ENCODE data around the gene POMT2.

POMT2 gene

DNA sequence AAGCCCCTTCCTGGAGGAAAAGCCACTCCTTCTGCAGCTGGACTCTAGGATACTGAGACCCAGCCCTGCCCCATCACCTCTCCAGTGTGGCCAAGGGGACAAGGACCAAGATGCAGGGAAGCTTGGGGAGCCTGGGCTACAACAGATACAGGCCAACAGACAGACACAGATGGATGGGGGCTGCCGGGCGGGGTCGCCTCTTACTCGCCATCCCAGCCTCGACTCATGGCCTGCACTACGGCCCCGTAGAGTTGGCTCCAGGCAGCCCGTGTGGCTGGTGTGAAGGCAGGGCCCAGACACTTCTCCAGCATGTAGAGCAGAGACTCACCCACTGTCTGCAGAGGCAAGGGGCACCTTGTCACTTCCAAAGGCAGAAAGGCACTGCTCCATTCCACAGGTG is 54.3 kb downstream of the POMT2 start:
- no peak for DNase-seq

DNA sequence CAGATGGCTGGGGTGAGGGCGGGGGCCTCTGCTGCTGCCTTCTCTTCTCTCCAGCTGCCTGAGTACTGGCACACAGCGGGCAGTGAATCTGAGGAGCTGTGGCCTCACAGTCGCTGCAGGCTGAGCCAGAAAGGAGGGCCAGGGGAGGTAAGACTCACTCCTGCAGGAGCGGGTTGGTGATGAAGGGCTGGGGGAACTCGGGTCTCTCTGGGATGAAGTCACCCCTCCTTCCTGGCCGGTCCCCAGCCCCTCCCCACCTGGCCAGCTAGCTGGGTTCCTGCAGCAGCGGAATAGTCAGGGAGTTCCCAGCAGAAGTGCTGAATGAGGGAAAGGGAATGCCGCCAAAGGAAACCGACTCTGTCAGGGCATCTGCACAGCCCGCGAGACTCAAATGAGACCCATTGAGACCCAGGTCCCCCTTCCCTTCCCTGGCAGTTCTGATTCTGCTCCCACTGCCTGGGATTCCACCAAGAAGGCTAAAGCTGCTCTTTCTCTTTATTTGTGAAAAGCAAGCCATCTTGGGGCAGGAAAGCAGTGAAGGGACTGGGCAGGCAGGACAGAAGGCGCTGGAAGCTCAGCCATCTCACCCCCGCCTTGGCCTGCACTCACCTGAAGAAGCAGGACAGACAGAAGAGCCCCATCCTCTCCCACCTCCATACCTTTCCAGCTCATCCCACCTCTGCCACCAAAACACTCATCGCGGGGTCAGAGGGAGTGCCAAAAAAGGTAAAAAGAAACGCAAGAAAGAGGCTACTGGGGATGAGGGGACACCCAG is 54.9 kb downstream of the POMT2 start:
- DNase-seq, result no peak

DNA sequence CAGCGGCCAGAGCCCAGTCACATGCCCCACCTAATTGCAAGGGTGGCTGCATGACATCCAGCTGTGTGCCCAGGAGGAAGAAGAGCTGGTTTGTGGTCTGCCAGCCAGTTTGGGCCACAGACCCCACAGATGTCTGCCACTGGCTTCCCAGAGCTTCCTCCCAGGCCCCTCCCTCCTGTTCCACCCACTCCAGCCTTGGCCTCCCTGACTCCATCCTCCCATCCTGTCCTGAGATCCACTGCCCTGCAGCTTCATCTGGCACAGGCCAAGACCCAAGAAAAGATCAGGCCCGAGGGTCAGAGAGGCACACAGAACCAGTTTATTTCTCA is 55.5 kb downstream of the POMT2 start:
- DNase-seq, result no peak

DNA sequence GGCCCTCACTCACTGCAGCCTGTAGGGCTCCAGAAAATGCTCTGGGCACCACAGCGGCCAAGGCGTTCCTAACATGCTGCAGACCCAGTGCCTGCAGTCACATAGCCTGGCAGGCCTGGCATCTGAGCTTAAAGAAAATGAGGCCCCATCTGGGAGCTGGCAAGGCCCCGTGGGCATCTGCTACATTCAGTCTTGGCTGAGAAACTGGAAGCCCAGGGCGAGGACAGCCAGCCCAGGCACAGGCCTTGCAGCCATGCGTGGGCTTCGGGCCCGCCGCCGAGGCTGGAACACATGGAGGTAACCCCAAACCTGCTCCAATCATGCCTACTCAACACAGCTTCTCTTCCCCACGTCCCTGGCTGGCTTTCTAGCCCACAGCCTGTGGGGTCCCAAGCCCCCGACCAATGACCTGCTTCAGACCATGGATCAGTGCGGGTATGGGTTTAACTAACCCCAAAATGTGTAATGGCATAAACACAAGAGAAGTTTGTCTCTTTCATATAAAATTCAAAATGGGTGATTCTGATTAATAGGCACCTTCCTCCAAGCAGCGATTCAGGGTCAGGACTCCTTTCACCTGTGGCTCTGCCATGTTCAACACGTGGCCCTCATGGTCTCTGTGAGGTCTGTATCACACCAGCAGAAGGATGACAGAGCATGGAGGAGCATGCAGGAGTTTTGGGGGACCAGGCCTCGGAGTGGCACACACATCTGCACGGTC is 56.1 kb downstream of the POMT2 start:
- no peak for DNase-seq

DNA sequence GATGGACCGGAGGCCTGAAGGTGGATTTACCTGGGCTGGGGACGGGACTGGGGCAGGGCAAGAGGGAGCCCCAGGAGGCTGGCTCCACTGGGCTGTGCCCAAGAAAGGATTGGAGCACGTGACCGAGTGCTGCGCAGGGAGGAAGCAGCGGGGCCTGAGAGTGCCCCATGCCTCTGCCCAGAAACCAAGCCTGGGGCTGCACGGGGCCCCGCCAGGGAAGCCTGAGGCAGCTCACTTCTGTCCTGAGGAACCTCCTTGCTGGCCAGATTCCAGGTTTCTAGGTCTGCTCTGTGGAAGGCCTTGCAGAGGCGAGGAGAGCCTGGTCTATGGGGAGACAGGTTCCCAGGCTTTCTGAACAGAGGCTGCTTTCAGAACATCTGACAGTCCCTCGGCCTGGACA is 60.1 kb downstream of the POMT2 start:
- DNase-seq, result no peak

DNA sequence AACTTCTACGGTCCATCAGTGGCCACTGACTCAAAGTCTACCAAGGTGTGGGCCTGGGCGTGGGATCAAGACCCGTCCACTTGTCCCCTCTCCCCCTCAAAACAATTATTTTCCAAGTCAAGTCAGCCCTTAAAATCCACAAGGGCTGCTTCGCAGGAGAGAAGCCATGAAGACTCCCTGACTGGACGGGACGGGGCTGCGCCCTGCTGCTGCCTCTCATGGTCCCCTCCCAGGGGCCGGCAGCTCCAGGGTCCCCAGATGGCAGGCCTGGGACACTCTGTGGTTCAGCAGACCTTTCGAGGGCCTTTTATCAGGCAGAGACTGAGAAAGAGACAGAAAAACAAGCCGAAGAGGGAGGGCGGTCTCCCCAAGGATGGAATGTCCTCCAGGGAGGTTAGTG is 60.5 kb downstream of the POMT2 start:
- no peak for DNase-seq

DNA sequence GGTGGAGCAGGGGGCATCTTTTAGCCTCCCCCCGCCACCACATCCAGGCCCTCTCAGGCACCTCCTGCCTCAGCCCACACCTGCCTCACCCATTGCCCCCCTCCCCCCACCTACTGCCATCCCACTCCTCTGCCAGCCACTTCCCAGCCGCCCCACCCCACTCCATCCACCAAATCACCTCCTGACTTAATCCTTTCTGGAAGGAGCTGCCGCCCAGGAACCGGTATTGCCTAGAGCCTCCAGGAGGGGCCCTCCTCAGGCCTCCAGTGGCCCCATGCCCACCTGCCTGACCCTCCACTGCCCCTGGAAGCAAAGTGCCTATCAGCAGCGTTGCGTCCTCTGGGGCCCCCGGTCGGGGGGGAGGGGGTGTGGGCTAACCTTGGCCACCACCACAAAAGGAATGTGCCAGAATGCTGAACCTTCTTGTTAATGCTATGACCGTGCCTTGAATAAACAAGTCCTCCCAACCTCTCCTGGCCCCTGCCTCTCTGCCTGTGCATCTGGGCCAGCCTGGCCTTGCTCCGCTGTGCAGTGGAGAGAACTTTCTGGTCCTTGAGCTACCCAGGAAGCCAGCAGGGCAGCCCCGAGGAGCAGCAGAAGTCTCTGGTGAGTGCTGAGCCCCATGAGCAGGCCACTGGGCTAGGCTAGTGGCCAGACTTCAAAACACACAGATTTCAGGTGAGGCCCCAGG is 61.5 kb downstream of the POMT2 start:
- no peak for DNase-seq

DNA sequence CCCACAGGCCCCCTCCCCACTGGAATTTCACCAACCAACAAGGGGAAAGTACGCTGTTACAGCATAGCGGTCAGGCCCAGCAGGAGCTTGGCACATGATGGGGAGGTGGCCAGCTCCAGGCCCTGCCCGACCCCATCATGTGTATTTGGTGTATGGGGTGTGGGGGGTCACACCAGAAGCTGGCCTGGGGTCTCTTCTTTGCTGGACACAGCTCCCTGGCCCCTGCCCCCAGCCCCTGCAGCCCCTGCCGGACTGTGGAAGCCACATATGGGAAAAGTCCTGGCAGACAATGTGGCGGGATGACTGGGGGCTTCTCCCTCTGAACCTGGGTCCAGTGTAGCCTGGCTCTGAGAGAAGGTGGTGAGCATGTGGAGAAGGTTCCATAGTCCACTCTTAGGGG is 62.1 kb downstream of the POMT2 start:
- DNase-seq, result no peak

DNA sequence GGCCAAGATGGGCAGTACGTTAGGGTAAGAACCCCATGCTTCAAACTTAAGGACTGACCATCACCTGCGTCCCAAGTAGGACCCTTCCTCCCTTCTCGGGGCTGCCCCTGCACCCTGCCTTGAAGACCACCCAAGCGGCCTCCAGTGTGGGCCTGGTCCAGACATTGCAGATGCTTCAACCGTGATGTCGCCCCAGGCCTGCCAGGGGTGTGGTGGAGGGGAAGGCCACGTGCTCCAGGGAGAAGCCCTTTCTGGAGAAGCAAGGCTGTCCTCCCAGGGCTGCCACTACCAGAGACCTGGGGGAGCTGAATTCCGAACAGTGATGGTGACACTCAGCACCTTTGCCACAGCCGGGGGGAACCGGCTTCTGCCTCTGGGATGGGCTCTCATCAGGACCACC is 63.0 kb downstream of the POMT2 start:
- no peak for DNase-seq

DNA sequence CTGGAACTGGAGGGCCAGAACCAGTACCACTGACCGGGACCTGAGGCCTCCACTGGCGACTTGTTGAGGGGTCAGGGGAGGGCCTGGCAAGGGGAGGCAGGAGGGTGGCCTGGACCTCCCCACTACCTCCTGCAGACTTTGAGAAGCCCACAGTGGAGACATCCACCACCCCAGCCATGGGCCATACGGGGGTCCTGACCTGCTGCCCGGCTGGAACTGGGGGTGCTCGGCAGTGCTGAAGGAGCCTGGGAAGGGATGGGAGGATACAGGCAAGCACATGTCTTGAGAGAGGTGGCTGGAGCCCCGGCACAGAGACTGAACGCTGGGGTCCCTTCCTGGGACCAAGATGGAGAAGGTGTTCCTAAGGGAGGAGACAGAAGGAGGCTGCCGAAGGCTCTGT is 64.0 kb downstream of the POMT2 start:
- DNase-seq, result no peak

DNA sequence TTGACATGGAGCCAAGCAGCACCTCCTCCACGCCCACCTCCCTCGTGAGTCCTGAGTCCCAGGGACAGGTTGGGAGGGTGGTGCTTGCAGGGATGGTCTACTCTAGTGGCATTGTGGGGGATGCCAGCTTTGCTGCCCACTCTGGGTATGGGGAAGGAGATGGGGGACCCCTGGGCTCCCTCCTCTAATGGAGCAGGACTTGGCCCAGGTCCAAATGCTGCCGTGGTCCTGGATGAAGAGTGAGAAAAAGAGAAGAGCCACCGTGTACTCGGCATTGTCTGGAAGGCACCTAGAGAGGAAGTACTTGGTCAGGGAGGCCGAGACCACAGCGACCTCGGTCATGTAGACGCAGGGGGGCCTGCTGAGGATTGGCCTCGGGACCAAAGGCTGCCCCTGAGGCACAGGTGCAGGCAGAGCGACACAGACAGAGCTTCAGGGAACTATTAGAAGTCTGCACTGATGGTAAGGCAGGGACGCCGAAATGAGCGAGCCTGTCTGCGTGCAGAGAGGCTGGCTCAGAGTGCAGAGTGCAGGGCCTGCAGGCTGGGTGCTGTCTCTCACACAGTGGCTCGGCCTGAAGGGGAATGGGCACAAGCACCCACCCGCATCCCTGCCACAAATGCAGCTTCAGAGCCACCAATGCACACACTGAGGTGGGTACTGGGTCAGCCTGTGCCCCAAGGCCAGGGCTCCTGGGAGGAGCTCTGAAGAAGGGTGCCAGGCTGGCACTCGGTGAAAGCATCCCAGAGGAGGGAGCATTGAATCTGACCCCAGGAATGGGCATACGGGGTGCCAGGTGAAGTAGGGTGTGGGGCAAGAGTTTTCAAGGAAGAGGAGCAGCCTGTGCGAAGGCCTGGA is 67.1 kb downstream of the POMT2 start:
- no peak for DNase-seq

DNA sequence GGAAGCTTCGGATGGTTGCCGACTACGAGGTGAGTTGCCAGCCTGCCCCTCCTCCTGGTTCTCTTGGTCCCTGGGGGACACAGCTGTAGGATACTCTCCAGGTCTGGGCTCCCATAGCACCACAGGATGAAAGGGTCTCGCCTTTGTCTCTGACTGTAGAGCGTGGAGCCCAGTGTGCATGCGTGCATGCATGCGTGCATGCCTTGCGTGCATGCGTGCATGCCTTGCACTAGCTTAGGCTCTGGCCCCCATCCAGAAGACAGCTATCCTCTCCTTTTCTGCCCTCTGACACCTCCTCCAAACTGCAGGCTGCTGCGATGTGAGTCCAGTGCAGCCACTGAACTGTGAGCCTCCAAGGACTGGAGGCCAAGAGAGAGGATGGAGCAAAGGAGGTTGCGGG is 68.8 kb downstream of the POMT2 start:
- DNase-seq, result no peak

DNA sequence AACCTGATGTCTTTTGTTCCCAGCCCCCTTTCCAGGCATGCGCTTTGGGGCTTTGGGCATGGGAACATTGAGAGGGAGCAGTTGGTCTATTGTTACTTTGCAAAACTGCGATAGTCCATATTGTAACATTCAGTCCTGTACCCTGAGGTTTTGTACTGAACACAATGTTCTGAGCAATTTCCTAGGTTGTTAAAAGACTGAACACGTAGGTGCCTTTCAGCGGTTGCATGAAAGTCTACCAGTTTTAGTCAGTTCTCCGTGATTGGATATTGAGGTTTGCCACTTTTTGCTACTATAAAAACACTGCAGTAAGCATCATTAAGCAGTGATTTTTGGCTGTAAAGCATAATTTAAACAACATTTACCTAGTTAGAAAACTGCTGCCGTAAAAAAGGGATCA is 69.8 kb downstream of the POMT2 start:
- no peak for DNase-seq

DNA sequence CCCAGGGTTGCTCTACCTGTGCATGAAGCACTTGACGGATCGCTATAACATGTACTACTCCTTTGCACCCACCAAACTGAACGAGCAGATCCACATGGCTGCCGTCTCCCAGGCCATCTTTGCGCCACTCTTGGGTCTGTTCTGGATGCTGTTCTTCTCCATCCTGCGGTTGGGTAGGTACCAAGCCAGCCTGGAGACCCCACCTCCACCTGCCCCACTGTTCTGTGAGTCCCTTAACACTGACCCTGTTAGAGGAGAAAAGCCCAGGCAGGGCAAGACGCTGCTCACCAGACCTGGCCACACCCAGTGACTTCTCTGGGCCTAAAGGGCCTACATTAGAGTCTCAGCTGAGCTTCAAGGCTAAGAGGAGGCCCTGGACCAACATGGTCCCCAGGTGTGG is 71.4 kb downstream of the POMT2 start:
- no peak for DNase-seq

DNA sequence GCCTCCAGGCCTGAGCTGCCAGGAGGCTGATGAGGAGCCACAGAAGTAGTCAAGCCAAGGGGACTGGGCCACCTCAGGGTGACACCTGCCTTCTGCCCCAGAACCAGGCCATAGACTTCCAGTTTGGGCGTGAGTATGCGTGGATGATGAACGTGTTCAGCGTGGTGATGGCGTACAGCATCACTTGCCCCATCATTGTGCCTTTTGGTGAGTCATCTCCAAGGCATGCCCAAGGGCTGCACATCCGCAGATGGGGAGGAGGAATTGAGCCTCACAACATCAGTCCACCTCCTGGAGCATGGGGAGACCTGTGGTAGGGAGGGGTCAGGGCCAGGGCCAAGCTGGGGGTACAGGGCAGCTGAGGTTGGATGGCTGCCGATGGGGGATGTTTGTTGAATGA is 72.0 kb downstream of the POMT2 start:
- no peak for DNase-seq

DNA sequence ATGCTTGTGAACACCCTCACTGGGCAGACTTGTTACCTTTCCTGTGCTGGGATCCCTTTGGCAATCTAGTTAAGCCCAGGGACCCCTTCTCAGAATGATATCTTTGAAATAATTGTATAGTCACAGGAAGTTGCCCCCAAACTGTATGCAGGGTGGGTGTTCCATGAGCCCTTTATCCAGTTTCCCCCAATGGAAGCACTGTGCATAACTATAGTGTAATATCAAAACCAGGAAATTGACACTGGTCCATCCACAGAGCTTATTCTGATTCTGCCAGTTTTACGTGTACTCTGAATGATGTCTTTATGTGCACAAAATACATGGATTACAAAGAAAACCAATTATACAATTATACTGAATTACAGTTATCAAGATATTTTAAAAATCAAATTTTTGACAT is 73.9 kb downstream of the POMT2 start:
- DNase-seq, result no peak

DNA sequence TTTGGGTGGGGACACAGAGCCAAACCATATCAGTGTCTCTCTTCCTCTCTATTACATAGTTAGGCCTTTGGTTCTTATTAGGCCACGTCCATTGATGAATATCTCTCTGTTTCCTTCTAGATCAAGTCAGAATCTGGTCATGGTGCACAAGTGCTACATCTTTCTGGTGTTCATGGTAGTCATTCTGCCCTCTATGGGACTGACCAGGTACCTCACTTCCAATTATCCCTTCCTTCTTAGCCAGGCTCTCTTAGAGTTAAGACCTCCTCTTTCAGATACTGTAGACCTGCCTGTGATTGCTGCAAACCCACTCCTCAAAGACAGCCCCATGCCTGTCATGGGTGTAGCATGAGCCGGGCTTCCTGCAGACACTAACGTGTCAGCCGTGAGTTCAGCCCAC is 74.9 kb downstream of the POMT2 start:
- no peak for DNase-seq

DNA sequence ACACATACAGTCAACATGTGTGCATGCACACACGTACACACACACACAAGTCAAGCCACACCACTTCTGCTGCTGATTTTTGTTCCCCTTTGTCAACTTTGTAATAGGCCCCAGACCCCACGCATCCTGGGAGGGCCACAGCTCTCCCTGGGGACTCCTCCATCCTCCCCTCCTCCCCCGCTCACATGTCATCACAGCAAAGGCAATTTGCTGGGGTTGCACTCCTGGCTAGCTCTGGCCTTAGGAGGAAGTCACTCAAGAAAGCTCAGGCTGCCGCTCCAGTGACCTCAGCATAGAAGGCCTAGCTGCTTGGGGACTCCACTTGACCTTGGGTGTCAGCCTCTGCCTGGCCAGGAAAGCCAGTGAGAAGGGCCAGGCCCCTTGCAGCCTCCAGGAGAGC is 76.8 kb downstream of the POMT2 start:
- no peak for DNase-seq

DNA sequence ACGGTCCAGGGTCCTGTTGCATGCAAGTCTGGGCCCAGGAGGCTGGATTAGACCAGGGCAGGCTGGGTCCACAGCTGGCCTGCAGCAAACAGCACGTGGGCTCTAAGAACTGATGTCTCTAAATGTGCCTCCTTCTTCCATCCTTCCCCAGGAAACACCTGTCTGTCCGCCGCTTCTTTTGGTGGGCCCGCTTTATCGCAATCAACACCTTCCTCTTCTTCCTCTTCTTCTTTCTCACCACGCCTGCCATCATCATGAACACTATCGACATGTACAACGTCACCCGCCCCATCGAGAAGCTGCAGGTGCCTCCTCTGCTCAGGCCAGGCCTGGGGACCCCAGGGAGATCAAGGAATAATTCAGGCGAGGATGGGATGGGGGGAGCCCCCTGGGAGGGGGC is 77.9 kb downstream of the POMT2 start:
- DNase-seq, result no peak

DNA sequence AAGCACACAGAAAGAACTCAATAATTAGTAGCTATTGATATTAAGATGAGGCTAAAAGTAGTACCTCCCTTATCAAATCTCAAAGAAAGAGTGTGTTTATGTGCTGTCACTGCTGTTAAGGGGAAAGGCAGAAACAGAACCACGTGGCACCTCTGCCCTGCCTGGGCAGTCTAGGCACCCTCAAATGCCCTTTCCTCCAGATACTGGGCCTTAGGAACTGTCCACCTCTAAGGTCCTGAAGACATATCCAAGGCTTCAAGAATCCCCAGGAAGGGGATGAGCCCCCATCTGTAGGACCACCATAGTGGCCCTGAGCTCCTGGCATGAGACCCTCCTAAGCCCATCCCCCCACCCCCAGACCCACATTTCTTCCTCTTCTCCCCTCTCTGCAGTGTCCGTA is 78.7 kb downstream of the POMT2 start:
- DNase-seq, result no peak

DNA sequence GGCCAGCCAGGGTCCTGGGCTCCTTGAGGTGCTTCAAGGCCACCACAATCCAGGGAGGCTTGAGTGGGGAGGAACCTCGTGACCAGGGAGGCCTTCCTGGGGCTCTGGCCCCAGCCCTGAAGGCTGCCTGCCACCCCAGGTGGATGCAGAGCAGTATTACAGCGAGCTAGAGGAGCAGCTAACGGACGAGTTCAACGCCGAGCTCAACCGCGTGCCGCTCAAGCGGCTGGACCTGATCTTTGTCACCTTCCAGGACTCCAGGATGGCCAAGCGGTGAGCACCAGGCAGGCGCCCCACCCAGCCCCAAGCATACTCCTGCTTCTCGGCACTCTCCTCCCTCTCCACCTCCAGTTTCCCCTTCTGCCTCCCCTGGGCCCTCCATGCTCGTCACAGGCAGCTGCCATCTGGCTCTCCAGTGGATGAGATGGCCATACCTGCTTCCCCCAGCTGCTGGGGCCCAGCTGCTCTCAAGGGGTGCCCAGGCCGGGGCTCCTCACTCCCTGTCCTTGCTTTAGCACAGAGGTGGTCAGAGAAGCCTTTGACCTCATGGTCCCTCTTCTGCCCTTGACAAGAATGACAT is 80.3 kb downstream of the POMT2 start:
- no peak for DNase-seq

DNA sequence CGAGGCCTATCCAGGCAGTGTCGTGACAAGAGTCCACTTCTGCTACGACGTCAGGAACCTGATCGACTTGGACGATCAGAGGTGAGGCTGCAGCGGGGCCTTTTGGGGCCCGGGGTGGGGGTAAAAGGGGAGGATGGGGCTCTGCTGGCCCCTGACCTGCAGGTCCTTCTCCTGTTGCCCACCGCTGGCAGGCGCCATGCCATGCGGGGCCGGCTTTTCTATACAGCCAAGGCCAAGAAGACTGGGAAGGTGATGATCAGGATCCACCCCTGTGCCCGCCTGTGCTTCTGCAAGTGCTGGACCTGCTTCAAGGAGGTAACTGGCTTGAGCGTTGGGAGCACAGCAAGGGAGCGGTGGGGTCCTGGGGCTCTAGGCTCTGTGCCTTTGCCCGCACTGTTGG is 81.3 kb downstream of the POMT2 start:
- no peak for DNase-seq

DNA sequence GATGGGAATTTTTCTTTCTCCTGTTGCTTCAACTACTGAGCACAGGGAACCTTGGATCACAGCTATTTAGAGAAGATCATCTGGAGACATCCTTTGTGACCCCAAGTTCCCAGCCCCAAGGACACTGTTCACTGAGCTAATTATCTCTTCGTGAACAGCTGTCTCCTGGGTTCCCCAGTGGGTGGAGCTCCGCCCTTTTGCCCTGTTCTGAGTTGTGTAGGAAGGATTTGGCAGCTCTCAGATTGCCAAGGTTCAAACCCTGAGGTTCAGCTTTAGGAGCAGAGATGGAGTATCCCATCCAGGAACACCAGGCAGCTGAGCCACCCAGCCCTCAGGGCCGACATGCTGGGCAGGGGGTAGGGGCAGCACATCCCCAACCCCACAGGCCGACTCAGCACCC is 81.7 kb downstream of the POMT2 start:
- no peak for DNase-seq
